A673 (cell line): Measurements from ENCODE around the gene TAMALIN.

ENCODE experiments used
- EZH2 ChIP-seq: fragments of 200-600 bp; sonication (generic); IDR thresholded peaks from 2 replicates; pipeline ENCODE4 v1.6.1; 2017; ENCODE audit warnings: borderline replicate concordance, low read depth, mild to moderate bottlenecking, mixed read lengths, antibody characterized with exemption, low read length; ENCODE audit not compliant: poor library complexity, severe bottlenecking
- TF ChIP-seq, protein P1 (sequence below): fragments of 300-800, 200-600 bp; sonication (generic); conservative IDR thresholded peaks from 2 replicates; pipeline ENCODE4 v1.5.1; 2017; ENCODE audit warnings: low read depth, mild to moderate bottlenecking, antibody characterized with exemption, low read length, moderate library complexity, mixed read lengths

DNA sequence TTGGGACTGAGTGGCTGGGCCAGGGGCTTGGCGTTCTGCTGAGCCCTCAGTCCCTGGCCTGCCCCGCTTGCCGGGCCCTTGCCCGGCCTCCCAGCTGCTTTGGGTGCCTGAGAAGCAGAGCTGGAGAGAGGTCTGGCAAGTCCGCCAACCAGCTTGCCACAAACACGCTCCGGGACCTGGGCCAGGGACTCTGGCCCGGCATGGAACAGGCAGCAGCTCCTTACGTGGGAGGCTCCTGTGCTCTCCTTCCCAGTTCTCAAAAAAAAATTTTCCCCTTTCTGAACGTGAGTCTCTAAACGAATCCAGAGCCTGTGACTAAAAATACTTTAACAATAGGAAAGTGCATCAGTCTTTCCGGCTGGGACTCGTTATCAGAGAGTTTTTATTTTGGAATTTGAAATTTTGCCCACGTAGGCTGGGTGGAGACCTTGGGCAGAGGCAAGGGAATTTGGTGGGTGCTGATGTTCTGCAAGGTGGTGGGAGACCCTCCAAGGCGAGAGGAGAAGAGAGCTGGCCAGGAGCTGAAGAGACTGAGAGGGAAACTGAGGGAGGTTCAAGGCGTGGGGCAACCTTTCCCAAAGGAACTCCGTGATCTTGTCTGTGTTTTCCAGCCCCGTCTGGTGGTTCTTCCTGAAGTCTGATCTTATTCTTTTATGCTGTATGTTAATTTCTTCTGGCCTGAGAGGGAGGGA, 37.7 kb downstream of the TAMALIN start:
- TF ChIP-seq, protein P1, sequence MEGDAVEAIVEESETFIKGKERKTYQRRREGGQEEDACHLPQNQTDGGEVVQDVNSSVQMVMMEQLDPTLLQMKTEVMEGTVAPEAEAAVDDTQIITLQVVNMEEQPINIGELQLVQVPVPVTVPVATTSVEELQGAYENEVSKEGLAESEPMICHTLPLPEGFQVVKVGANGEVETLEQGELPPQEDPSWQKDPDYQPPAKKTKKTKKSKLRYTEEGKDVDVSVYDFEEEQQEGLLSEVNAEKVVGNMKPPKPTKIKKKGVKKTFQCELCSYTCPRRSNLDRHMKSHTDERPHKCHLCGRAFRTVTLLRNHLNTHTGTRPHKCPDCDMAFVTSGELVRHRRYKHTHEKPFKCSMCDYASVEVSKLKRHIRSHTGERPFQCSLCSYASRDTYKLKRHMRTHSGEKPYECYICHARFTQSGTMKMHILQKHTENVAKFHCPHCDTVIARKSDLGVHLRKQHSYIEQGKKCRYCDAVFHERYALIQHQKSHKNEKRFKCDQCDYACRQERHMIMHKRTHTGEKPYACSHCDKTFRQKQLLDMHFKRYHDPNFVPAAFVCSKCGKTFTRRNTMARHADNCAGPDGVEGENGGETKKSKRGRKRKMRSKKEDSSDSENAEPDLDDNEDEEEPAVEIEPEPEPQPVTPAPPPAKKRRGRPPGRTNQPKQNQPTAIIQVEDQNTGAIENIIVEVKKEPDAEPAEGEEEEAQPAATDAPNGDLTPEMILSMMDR: no peak
- no peak for TF ChIP-seq EZH2
